K562 (cell line): Measurements from ENCODE around the gene GPC3. TPM values are rescaled to one million over a fixed set of nuclear protein-coding genes. Genes with fewer than 3 reads are reported as not detected.

Experiments used
- CEBPB ChIP-seq: fragments of 450-650 bp; IDR thresholded peaks from 2 replicates; pipeline ENCODE4 v1.6.1; 2016; ENCODE audit warnings: missing genetic modification characterization, missing compliant biosample characterization
- CHD7 ChIP-seq: fragments of 200-600 bp; sonication (generic); IDR thresholded peaks from one replicate; pipeline ENCODE4 v1.6.1; 2012; ENCODE audit warnings: mild to moderate bottlenecking, low read depth, low read length, inconsistent platforms
- CTCF ChIP-seq, 3 experiments: IDR thresholded peaks in 2 of 3; conservative IDR thresholded peaks in 1 of 3; 2 replicates each; pipeline ENCODE4 v1.5.1; 2011 to 2012; ENCODE audit warnings: low read length in 3 of 3, mild to moderate bottlenecking in 3 of 3, control low read depth in 2 of 3, improper control_type of control experiment in 1 of 3, inconsistent platforms in 1 of 3, low read depth in 1 of 3, mixed read lengths in 1 of 3, moderate library complexity in 1 of 3; ENCODE audit not compliant: insufficient read depth in 2 of 3
- HSF4 ChIP-seq: fragments of 250-450 bp; sonication (Bioruptor Pico); IDR thresholded peaks from 2 replicates; pipeline ENCODE4 v2.1.2; 2022; ENCODE audit warnings: mild to moderate bottlenecking, moderate library complexity, borderline replicate concordance
- RAD21 ChIP-seq, 2 experiments: fragments of 250-450 bp in 1 of 2; fragments of 450-650 bp in 1 of 2; sonication (Bioruptor Pico) in 1 of 2; formaldehyde crosslinking in 1 of 2; IDR thresholded peaks in 1 of 2; conservative IDR thresholded peaks in 1 of 2; 2 replicates each; pipeline versions ENCODE4 v1.4.0 to v1.8.0; 2020 to 2022; ENCODE audit warnings: mild to moderate bottlenecking in 2 of 2, moderate library complexity in 1 of 2
- RFX7 ChIP-seq: fragments of 250-450 bp; sonication (Bioruptor Pico); IDR thresholded peaks from 2 replicates; pipeline ENCODE4 v1.5.1; 2021; ENCODE audit warnings: mild to moderate bottlenecking
- TAF7 ChIP-seq: fragments of 450-650 bp; IDR thresholded peaks from 2 replicates; pipeline ENCODE4 v1.6.1; 2016; ENCODE audit warnings: missing genetic modification characterization, missing compliant biosample characterization
- ZNF23 ChIP-seq: fragments of 250-450 bp; sonication (Bioruptor Pico); IDR thresholded peaks from 2 replicates; pipeline ENCODE4 v1.4.0; 2020; ENCODE audit warnings: mild to moderate bottlenecking
- ZNF253 ChIP-seq: fragments of 250-450 bp; sonication (Bioruptor Pico); conservative IDR thresholded peaks from 2 replicates; pipeline ENCODE4 v1.6.1; 2021; ENCODE audit warnings: mild to moderate bottlenecking
- ZNF644 ChIP-seq: fragments of 200-800 bp; sonication (Bioruptor generic); IDR thresholded peaks from 2 replicates; pipeline ENCODE4 v1.6.1; 2016; ENCODE audit warnings: low read depth, missing genetic modification characterization, missing compliant biosample characterization
- polyA plus RNA-seq, 8 experiments: library from polyadenylated mRNA; depleted of rRNA in 4 of 8; stranded (reverse) in 5 of 8; unstranded in 3 of 8; fragments of >200 nt; fragmentation: Nextera tagmentation in 2 of 8; fragmentation: Illumina TruSeq in 1 of 8; extraction: Ambion mirVana in 2 of 8; extraction: Trizol in 1 of 8; gene quantifications; 2 replicates each; pipeline versions ENCODE4 v1.2.1 to v1.2.3, GENCODE V29; 2011 to 2014; ENCODE audit warnings: inconsistent platforms in 1 of 8, missing spikeins in 1 of 8
- total RNA-seq, 7 experiments: library from RNA; depleted of rRNA in 6 of 7; stranded (reverse); fragments of >200 nt in 6 of 7; fragmentation: Illumina TruSeq in 2 of 7; extraction: Trizol in 2 of 7; gene quantifications; 2 replicates each; pipeline versions ENCODE4 v1.2.1 to v1.2.3, GENCODE V29; 2011 to 2021; ENCODE audit warnings: low replicate concordance in 1 of 7

GPC3 gene
- total and polyA plus RNA-seq, 9 of the 15 experiments (the other 6 are each of a cell fraction or from before 2014, with no cell fraction given): 0.42 TPM; not detected in 8

GRCh38 chrX:134026565-134027311 lies 41.3 kb upstream of the GPC3 start (continued):
- no peak for TF ChIP-seq CHD7
- TF ChIP-seq RAD21 (CRISPR knock-in tag; conservative IDR thresholded peaks at IDR 0.05 in 1 of 2, IDR thresholded peaks at IDR 0.05 in 1 of 2): peak in 1 of 2 experiments; percentile 34; a peak in 2 of 4 replicates
- TF ChIP-seq RFX7 (CRISPR knock-in tag): no peak
- no peak for TF ChIP-seq ZNF23
- TF ChIP-seq CTCF (IDR thresholded peaks at IDR 0.05 in 2 of 3, conservative IDR thresholded peaks at IDR 0.05 in 1 of 3; ENCODE audit: insufficient read depth in 2 of 3, low read depth in 1 of 3, low read length in 3 of 3): peak; percentile 31 to 38 (median 37); a peak in 5 of 6 replicates
- TF ChIP-seq CEBPB: peak; percentile 71
- no peak for TF ChIP-seq ZNF253 (CRISPR knock-in tag)
- no peak for TF ChIP-seq TAF7 (tag)
- no peak for TF ChIP-seq ZNF644 (tag)
- no peak for TF ChIP-seq HSF4 (CRISPR knock-in tag)
